ENCODE results near the gene FER1L5. TPM values are rescaled to one million over a fixed set of nuclear protein-coding genes. Genes with fewer than 3 reads are reported as not detected.

Gene FER1L5
- total RNA-seq, 1 experiment from 2014 or later, result 1.2 TPM

GRCh38 chr2:96599941-96600340 is 42.6 kb upstream of the FER1L5 start:
- Histone ChIP-seq H3K9me3 (ENCODE audit: control insufficient read depth, low read depth, low read length) (no peaks in the 10 kb centered on the region), H3K56ac (ENCODE audit: insufficient read length, low read depth, low read length) (no peak overlapping the region), H4K20me1 (ENCODE audit: control insufficient read depth, insufficient read depth, insufficient read length) (no peaks in the 10 kb centered on the region), H2BK12ac (ENCODE audit: insufficient read length, low read depth, low read length) (no peak overlapping the region), H3K27me3 (ENCODE audit: insufficient read depth, low read length) (no peaks in the 10 kb centered on the region), H3K79me1 (ENCODE audit: insufficient read depth, low read depth, low read length, poor library complexity, severe bottlenecking) (no peaks in the 10 kb centered on the region), H3K23ac (ENCODE audit: insufficient read length, low read depth, low read length) (no peak overlapping the region), H3K9ac (ENCODE audit: extremely low read depth, insufficient read length, low read length) (no peak overlapping the region), H3K14ac (ENCODE audit: insufficient read depth, low read length) (no peak overlapping the region), H2BK20ac (ENCODE audit: low read depth, low read length, poor library complexity, severe bottlenecking) (no peak overlapping the region), H2AK5ac (ENCODE audit: insufficient read length, low read length) (no peak overlapping the region), H3K79me2 (ENCODE audit: insufficient read depth, low read length) (no peaks in the 10 kb centered on the region), H3K23me2 (ENCODE audit: insufficient read length, low read depth, low read length, poor library complexity, severe bottlenecking) (no peaks in the 10 kb centered on the region), H2BK15ac (ENCODE audit: low read depth, low read length) (no peak overlapping the region), H4K8ac (replicated peaks; ENCODE audit: insufficient read length, low read depth, low read length) (no peak overlapping the region), H2BK5ac (ENCODE audit: insufficient read length, low read length) (no peak overlapping the region), H2AFZ (ENCODE audit: low read length) (no peak overlapping the region), H3K27ac (ENCODE audit: insufficient read length, low read depth, low read length) (no peak overlapping the region), H3K4me1 (ENCODE audit: insufficient read depth, low read length) (no peaks in the 10 kb centered on the region), H4K5ac (ENCODE audit: insufficient read length, low read depth, low read length) (no peak overlapping the region), H4K91ac (ENCODE audit: insufficient read length, low read depth, low read length) (no peak overlapping the region), H3K4ac (ENCODE audit: low read depth, low read length) (no peak overlapping the region), H3K4me2 (ENCODE audit: insufficient read depth, insufficient read length, low read length) (no peak overlapping the region), H2BK120ac (ENCODE audit: low read depth, low read length, poor library complexity, severe bottlenecking) (no peak overlapping the region), H3K18ac (ENCODE audit: insufficient read length, low read depth, low read length) (no peak overlapping the region), H3T11ph (ENCODE audit: low read length) (no peak overlapping the region)
- Mint-ChIP-seq H3K4me3 (no peak overlapping the region), H3K27ac (no peak overlapping the region), H3K27me3 (ENCODE audit: low read depth) (peaks cover 1% of the 10 kb centered on the region; the same call in 1 of the 2 replicates), H3K4me1 (no peaks in the 10 kb centered on the region), H3K9me3 (no peaks in the 10 kb centered on the region), H3K36me3 (ENCODE audit: insufficient read depth in 1 of 3, low read depth in 3 of 3) (peaks cover 37 to 82% (median 79%) of the 10 kb centered on the region in 3 experiments; a peak in 6 of 7 replicates)
- no CpG with 5 or more reads among the region's 2 CpGs for WGBS (ENCODE audit: extremely low coverage, insufficient read length, low lambda C conversion rate)
- no peak for DNase-seq
- TF ChIP-seq CTCF (conservative IDR thresholded peaks at IDR 0.05), result no peak
